RKO (cell line): ENCODE results near the gene MTCH1.

Source experiments
- DNase-seq: peaks from one replicate; pipeline ENCODE4 v3.0.0-alpha.2; 2016; ENCODE audit warnings: low spot score

The MTCH1 gene

DNA sequence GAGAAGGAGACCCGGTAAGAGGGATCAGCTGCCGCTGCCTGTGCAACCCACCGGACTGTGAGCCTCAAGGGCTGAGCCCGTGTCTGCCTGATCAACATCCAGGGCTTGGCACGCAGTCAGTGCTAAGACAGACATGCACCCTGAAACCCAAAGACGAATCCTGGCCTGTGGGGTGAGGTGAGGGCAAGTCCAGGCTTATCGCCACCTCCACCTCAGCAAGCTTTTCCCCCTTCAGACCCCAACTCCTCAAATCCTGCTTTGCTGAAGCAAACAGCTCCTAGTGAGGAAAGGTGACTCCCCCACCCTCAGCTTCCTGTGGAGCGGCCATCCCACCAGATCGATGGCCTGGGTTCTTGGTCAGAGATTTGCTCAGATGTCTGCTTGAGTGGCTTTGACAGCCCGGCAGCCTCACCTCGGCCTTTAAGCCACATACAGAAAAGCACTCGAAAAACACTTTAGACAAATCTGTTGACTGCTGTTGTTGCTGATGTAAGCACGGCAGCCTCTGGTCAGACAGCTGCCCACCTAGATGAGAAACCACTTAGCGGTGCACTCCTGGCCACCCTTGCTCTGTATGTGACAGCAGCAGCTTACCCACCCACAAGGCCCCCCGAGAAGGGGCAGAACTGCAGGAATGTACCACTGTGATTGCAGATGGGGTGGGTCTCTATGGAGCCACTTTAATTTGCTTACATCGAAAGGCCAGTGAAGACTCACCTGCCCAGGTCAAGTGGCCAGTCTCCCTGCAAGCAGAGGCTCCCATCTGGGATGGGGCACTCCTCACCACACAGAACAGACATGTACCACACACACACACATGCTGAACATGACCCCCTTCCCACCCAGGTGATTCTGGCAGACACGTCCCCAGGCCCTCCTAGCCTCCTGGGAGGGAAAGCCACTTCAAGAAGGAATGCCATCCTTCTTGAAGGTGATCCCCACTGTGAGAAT is 14.8 kb downstream of the MTCH1 start:
- no peak for DNase-seq

DNA sequence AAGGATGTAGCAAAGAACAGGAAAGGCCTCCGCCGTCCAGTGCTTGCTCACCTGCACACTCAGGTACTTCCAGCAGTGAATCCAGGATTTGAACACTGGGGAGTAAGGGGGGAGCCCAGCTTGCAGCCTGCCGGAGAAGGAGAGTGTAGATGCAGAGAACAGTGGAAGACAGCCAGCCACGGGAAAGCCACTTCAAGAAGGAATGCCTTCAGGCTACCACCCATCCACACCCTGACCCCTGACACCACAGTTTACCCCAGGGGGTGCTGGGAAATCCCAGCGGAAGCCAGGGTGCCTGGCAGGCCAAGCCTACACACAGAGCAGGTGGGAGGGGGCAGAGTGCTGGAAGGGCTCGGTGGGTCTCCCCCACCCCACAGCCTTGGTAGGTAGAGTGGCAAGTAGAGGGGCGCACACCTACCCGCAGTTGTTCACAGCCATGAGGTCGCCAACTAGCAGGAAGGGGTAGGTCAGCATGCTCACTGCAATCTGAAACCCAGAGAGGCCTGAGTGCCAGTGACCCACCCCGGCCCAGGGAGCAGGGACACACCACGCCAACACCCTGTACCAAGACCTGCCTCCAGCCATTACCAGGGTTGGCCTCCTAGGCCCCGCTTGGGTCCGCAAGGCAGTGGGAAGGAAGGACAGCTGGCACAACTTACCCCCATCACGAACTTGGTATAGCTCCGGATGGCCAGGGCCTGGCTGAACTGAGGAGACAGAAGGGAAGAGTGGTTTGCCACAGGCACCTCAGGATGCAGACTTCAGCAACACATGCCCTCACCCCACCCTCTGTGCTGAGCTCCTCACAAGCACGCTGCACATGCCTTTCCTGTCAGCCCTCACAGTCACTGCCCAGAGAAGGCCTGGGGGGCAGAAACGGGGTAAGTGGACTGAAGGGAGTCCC is 15.8 kb downstream of the MTCH1 start:
- DNase-seq = no peak

DNA sequence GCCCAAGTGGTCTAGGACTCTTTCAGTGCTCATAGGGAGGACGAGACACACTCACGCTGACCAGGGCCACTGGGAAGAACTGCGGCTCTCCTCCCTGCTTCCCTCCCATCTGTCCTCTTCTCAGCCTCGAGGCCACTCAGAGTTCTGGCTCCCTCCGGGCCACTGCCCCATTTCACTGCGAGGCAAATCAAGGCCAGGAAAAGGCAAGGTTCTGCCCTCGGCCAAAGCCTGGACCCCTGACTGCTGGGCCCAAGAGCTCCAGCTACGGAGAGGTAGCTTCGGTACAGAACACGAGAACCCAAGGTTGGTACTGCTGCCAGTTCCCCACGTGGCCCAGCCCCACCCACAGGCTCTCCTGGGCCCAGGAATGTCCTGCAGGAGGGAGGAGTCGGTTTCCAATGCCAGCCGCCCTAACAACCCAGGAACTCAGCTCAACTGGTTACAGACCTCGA is 16.7 kb downstream of the MTCH1 start:
- no peak for DNase-seq

DNA sequence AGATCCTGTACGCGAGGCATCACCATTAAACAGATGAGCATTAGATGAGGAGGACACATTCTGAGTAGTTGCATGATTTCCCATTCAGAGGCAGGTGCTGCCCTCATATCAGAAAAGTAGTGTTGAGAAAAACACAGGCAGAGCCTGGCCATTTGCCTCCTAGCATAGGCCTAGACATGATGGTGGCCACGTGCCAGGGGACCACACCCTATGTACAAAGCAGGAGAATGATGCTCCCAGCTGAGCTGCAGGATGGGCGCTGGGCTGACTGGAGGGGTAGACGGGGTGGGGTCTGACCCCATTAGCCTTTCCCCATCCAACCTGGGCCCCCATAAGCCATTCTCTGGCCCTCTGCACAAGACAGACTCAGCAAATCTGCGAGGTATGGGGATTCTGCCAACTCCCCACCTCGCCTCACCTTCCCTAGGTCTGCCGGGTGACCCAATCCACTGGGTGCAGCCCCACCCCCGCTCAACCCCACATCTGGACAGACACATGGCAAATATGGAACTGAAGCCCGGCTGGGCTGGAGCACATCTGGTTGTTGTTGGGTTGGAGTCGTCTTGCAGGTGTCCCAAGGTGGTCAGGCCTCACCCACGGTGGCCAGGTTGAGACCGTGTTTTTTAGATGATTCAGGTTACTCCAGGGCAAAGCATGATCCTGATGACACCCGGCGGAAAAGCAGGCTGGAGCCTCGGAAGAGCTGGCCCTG is 17.6 kb downstream of the MTCH1 start:
- DNase-seq = no peak

DNA sequence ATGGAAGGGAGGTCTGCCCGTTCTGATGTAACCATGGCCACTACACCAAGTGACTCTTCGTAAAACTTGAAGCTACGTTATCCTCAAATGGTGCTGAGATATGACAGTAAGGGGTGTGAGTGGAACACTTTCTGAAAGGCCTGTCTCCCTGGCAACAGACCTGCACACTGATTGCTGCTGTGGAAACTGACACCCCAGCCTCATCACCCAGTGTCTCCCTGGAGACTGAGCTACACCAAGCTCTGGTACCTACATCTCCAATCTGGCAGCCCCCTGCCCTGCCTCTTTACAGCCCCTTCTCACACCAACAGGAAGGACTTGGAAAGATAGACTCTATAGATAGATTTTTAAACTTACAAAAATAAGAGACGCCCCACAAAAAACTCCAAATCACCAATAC is 18.2 kb downstream of the MTCH1 start:
- DNase-seq = no peak

DNA sequence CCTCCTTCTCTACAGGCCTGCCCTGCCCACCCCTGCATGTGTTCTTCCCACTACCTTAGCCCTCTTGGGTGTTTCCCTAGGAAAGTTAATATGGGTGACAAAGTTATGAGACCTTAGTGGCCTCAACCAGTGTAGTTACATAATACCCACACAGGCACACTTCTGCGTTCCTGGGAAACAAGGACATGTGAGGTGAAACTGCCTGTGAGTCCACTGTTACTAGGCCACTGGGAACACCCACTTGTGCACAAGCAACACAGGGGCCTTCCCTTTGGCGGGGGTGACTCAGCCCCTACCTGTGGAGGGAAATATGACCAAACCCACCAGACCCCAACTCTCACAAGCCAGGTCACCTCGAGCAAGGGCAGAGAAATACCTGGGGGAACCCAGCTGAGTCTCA is 18.7 kb downstream of the MTCH1 start:
- no peak for DNase-seq

DNA sequence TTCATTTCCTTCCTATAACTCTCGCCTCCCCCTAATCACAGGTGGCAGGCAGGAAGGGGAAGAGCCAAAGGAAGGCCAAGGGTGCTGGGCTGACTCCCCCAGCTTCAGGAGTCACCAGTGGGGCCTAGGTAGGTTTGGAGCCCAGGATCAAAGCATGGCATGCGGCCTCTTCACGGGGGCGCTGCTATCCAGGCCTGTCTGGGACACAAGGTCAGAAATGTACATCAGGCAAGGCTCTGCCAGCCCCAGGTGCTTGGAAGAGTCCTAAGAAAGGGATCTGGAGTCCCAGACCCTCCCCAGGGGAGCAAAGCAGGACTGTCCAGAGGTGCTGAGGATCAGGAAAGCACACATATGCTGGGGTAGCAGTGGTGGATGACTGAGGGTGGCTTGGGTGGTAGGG is 21.1 kb downstream of the MTCH1 start:
- no peak for DNase-seq

DNA sequence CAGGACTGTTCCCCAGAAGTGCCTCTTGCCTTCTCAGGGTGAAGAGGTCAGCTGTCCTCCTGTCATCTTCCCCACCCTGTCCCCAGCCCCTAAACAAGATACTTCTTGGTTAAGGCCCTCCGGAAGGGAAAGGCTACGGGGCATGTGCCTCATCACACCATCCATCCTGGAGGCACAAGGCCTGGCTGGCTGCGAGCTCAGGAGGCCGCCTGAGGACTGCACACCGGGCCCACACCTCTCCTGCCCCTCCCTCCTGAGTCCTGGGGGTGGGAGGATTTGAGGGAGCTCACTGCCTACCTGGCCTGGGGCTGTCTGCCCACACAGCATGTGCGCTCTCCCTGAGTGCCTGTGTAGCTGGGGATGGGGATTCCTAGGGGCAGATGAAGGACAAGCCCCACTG is 21.6 kb downstream of the MTCH1 start:
- DNase-seq = no peak

DNA sequence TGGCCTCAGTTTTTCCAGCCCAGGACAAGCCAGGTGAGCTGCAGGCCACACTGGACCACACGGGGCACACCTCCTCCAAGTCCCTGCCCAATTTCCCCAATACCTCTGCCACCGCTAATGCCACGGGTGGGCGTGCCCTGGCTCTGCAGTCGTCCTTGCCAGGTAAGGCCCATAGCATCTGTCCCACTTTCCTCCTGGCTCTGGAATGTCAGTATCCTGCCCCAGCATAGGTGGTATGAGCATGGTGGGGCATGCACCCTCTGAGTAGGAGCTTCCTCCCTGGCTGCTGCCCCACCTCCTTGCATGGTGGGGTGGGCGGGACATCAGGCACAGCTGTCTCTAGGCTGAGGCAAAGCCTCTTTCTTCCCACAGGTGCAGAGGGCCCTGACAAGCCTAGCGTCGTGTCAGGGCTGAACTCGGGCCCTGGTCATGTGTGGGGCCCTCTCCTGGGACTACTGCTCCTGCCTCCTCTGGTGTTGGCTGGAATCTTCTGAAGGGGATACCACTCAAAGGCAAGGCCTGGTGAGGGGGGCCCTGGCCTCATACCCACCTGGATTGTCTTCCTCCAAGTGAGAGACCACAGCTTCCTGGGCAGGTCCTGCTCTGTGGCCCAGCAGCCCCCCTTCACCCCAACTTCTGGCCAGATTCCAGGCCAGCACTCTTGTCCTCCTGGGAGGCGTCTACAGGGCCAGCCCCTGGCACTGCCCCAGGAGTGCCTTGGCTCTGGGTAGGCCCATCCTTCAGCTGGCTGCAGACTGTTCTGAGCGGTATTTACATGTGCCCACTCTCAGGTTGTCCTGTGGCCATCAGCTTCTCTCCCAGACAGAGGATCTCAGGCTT is 22.3 kb downstream of the MTCH1 start:
- no peak for DNase-seq

DNA sequence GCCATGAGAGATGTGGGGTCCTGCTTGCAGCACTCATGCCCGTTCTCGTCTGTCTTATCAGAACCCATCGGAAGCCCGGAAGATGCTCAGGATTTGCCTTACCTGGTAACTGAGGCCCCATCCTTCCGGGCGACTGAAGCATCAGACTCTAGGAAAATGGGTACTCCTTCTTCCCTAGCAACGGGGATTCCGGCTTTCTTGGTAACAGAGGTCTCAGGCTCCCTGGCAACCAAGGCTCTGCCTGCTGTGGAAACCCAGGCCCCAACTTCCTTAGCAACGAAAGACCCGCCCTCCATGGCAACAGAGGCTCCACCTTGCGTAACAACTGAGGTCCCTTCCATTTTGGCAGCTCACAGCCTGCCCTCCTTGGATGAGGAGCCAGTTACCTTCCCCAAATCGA is 23.1 kb downstream of the MTCH1 start:
- DNase-seq = no peak

DNA sequence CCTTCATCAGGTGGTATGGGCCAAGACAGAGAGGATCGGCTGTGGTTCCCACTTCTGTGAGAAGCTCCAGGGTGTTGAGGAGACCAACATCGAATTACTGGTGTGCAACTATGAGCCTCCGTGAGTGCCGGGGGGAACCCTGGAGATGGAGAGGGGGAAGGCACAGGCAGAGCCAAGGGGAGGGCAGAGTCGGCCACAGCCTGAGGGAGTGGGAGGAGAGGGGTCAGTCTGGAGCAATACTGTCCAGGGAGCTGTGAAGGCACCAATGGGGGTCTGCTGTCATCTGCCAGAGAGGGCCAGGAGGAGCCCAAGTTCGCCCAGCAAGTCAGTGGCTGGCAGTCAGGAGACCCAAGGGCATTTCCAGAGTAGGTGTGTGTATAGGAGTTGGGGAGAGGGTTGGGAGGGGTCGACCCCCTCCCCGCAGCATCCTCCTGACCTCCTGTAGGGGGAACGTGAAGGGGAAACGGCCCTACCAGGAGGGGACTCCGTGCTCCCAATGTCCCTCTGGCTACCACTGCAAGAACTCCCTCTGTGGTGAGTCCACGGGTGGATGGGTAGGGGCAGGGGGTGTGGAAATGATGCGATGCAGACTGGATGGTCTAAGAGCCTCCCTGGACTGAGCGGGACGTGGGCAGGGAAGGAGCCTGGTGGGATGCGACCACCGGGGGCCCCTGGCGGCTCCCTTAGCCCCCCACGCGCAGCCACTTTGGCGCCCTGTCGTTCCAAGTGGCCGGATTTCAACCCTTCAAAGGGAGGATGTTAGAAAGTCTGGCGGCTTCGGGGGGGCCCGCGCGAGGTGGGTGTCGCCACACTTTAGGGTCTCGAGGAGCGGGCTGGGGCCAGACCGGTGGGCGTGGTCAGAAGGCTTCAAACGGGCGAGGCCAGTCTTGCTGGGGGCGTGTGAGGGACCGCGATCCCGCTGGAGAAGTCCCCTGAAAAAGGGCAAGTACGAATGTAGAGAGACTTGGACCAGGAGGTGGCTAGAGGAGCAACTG is 24.3 kb downstream of the MTCH1 start:
- DNase-seq = no peak

DNA sequence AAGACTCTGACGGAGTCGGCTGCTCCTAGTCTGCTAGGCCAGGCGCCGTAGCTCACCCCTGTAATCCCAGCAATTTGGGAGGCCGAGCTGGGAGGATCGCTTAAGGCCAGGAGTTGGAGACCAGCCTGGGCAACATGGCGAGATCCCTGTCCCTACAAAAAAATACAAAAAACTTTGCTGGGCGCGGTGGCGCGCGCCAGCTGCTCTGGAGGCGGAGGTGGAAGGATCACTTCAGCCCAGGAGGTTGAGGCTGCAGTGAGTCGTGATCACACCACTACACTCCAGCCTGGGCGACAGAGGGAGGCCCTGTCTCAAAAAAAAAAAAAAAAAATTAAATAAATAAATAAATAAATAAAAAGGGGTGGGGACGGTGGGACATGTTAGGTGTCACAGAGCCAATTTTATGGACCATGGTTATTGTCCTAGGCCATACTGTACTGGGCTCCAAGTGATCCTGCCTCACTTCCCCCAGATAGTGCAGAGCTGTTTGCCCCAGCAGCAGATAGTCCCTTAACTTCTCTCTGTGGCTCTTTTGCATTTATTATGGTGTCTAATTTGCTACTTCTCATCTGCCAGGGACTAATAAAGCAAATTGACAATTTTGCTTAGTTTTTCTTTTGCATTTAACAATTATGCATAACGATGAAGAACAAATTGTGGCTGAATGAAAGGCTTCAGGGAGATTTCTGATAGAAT is 26.3 kb downstream of the MTCH1 start:
- DNase-seq = no peak

DNA sequence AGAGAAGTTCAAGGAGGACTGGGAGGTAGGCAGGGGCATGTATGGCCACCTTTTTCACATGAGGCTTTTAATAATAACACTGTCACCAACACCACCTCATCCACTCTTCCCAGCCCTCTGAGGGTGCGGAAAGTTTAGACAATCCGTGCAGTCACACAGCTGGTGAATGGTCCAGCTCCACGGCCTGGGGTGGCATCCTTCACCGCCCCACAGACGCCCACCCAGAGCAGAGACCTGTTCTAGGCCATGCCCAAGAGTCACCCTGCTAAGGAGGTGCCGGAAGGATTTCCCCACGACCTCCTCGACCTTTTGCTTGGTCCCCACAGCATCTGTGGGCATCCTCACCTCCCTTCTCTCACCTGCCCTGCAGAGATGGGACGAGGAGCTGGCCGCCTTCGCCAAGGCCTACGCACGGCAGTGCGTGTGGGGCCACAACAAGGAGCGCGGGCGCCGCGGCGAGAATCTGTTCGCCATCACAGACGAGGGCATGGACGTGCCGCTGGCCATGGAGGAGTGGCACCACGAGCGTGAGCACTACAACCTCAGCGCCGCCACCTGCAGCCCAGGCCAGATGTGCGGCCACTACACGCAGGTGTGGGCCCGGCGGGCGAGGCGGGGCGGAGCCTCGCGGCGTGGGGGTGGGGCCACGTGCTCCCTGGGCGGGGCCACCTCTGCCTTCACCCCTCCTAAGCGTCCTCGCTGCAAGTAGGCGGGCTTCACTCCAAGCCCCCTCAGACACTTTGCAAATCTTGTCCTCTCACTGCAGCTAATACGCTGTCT is 27.0 kb downstream of the MTCH1 start:
- no peak for DNase-seq

DNA sequence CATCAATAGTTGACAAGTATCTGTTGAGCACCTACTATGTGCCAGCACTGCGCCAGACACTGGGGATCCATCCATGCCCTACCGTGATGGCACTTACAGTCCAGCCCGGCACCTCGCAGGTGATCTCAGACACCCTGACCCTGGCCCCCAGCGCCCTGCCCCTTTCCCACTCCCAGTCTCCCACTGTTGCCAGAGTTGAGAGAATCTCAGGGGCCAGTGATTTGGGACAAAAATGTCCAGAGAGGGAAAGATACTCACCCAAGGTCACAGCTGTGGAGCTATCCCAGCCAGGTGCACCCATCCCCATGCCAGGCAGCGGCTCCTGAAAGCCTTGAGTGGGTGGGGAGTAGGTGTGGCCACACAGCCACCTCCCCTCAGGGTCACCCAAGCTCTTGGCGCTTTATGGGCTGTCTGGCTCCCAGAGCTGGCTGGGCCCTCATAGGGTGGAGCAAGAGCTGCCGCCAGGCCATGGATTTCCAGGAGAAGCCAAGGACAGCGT is 28.2 kb downstream of the MTCH1 start:
- no peak for DNase-seq

DNA sequence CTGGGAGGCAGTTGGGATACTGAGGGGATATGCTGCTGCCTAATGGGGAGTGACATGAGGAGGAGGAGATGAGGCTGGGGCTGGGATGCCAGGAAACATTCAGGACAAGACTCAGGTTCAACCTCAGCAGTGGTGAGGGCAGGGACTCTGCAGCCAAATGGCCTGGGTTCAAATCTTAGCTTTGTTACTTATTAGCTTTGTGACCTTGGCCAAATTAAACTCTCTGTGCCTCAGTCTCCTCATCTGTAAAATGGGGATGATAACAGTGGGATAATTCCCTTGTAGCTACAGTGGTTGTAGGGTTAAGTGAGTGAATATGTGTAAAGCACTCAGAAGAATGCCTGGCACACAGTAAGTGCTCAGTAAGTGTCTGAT is 29.6 kb downstream of the MTCH1 start:
- no peak for DNase-seq

DNA sequence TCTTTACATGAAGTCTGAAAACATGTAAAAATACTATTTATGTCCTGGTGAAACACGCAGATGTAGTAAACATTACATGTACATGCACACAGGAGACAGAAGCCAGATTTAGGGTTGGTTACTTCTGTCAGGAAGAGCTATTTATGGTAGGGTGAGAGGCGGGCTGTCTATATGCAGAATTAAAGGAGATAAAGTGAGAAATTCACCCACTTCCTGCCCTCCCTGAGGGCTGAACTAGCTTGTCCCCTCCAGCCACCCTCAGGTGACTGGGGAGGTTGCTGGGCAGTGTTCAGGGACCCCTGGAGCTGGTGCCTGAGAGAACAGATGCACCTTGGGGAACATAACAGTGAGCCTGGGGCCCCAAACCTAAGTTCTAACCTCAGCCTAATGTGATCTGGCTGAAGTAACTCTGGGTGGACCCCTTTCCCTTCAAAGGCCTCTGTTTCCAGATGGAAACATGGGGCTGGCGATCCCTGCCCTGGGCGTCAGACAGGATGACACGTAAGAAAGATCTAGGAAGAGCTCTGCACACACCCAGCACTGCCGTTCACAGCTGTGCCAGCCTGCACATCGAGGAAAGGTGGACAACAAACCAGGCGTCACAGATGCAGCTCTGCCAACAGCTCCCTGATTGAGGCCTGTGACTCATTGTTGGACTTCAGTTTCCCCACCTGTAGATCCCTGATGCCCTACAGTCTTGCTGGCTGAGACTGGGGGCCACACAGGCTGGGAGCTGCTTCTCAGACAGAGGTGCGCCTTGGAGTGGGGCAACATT is 30.1 kb downstream of the MTCH1 start:
- no peak for DNase-seq

DNA sequence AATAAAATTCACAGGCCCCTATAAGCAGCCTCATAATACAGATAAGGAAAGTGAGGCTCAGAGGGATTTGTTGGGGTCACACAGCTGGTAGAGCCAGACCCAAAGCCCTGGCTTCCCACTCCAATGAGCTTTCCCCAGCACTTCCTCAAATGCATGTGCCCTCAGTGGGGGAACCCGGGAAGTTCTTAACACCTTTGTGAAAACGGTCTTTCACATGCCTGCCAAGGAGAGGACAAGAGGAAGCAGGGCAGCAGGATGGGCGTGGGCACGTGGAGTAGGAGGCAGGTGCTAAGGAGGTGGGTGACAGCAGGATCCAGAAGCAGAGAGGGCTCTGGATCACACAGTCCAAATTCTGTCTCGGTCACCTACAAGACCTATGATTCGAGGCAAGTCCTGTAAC is 30.9 kb downstream of the MTCH1 start:
- DNase-seq = no peak
